ENCODE measurements around the gene PRELID2.

Gene PRELID2

DNA sequence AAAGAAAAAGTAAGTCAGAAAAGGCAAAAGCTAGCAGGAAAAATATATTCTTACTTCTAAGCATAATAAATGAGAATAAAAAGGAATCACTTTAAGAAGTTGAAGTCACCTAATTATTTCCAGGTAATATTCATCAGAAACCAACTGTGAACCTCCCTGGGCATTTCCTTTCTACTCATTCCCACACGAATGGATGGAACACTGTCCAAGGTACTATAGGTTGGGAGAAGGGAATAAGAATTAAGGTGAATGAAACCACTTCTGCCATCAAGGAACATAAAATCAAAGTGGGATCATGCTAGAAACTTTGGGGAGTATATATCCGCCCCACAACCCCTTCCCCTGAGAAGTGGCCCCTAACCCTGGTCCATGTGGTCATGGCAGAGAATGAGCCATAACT is 41.6 kb downstream of the PRELID2 start:
- DNase-seq (ENCODE audit: low read depth): no peak

- DNase-seq (ENCODE audit: low read depth): no peak
Measured at GRCh38 chr5:145792840-145793239, 42.3 kb downstream of the PRELID2 start.

GRCh38 chr5:145791866-145792265 is 43.3 kb downstream of the PRELID2 start:
- DNase-seq (ENCODE audit: low read depth): no peak

DNA sequence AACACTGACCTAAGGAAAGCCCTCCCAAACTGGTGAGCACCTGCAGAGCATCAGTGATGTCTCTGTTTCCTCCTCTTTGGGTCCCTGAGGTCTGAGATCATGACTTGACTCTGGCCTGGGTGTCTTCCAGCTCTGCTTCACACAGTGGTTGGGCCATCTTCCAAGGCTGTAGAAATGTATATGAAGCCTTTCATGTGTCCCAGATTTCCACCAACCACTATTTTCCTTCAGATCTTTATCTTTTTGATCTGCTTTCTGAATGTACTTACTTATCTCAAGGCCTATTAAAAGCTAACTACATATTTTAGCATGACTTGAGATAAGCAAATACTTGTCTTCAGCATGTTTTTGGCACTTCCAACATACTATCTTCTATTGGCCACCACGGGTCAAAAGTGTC is 47.1 kb downstream of the PRELID2 start:
- no peak for DNase-seq (ENCODE audit: low read depth)

- DNase-seq (ENCODE audit: low read depth): no peak
Measured at GRCh38 chr5:145787507-145787906, 47.6 kb downstream of the PRELID2 start.

- no peak for DNase-seq (ENCODE audit: low read depth)
Measured at GRCh38 chr5:145787001-145787400, 48.1 kb downstream of the PRELID2 start.

DNA sequence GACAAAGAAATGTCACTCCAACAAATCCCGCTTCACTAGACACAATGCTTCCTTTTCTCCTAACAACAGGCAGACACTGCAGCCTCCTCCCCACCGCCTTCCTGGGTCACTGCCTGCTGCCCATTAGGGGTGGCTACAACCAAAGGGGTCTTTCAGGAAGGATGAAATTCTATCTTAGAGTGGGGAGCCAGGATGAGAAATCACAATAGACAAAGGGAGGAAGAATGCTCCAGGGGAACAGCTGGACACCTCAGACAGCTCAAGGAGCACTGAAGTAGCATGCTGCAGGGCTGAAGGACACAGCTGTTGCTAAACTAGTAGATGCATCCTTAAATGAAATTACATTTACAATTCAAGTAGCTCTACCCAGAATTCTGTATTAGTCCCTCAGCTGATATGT is 54.2 kb downstream of the PRELID2 start:
- DNase-seq (ENCODE audit: low read depth): no peak

- DNase-seq (ENCODE audit: low read depth): no peak
Measured at GRCh38 chr5:145778144-145778900, 56.8 kb downstream of the PRELID2 start.

DNA sequence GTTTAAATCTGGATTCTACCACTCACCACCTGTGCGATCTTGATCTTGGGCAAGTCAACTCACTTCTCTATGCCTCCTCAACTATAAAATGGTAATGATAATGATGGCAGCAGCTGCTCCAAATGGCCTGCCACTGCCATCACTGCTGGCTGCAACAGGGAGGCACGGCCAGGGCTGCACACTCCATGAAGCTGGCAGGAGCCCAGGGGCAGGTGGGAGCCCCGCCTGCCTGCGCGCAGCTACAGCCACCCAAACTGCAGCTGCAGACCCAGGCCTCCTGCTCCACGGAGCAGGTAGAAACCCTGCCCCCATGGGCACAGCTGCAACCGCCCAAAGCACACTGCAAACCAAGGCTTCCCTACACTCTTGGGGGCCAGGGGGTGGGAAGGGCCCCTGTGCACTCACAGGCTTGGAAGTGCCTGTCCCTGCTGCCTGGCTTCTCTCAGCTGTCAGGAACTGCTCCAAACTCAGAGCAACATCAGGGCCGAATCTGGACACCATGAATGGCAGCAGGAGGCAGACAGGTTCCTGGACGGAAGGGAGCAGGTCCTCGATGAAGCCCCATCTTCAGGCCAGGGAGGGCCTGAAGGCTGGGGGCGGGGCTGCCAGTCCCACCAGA is 57.6 kb downstream of the PRELID2 start:
- DNase-seq (ENCODE audit: low read depth): no peak

GRCh38 chr5:145776886-145777285 is 58.3 kb downstream of the PRELID2 start:
- DNase-seq (ENCODE audit: low read depth): no peak

DNA sequence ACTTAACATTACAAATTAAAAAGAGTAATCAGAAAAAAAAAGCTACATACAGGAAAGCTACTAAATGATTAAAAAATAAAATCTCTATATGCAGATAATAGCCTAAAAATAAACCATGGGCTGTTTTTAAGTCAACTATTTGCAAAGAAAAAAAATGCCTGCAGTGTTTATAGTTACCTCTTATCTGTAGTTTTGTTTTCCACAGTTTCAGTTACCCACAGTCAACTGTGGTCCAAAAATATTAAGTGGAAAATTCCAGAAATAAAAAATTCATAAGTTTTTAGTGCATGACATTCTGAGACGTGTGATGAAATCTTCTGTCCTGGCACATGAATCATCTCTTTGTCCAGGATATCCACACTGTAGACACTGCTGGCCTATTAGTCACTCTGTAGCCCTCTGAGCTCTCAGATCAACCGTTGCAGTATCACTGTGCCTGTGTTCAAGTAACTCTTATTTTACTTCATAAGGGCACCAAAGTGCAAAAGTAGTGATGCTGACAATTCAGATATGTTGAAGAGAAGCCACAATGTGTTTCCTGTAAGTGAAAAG is 59.2 kb downstream of the PRELID2 start:
- no peak for DNase-seq (ENCODE audit: low read depth)

DNA sequence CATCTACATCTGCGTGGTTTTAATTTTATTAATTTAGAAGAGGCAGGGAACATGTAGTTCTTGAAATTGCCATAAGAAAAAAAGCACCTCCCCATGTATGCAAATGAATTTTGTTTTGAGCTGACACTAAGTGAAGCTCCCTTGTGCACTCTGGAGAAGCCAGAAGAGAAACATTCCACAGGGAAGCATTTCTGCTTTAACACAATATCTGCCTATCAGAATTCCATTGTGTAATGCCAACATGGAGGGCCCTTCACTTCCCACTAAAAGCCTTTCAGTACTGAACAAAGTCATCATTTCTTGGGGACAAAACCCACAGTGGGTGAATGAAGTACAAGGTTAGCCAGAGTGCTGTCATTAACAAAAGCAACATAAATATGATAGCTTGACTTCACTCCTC is 59.7 kb downstream of the PRELID2 start:
- no peak for DNase-seq (ENCODE audit: low read depth)

DNA sequence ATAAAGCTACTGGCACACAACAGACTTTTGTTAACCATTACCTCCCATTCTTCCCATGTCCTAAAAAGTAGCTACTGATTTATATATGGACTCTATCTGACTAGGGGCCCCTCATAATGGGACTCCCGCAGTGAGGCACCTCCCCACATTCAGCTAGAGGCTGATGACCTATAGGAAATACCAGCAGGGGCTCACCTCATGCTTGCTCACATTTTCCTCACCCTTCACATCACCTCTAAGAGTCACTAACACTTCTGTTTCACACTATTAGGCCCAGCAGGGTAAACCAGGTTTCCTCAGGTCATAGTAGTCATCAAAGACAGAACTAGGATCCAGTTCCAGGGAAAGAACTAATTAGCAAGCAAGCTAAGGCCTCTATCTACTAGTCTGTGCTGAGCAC is 60.7 kb downstream of the PRELID2 start:
- DNase-seq (ENCODE audit: low read depth): no peak

DNA sequence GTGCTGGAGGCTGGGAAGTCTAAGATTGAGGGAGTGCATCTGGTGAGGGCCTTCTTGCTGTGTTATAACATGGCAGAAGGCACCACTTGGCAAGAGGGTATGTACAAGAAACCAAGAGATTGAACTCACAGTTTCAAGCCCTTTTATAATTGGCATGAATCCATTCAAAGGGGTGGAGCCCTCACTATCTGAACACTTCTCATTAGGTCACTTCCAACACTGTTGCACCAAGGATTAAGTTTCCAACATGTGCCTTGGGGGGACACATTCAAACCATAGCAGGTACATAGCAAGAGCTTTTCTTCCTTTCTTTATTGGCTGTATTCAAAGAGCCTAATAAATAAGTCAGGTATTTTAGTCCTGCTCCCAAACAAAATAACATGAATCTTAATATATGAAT is 62.7 kb downstream of the PRELID2 start:
- DNase-seq (ENCODE audit: low read depth): no peak

DNA sequence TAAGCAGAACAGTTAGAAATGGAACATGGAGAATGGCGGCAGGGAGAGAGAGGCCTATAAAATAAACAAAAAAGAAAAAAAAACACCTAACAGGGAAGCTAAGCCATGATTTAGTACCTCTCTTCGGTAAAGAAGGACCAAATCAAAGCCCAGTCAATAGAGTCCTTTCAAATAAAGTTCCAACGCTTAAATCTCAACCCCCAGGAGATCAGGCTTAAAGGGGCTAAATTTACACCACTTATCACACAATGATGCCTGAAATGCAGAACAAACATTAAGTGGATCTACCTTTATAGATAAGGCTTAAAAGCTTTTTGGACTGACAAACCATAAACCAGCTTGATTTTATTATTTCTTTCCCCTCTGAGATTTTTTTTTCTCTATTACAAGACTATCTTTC is 66.3 kb downstream of the PRELID2 start:
- no peak for DNase-seq (ENCODE audit: low read depth)

- no peak for DNase-seq (ENCODE audit: low read depth)
Measured at GRCh38 chr5:145764325-145764724, 70.8 kb downstream of the PRELID2 start.

DNA sequence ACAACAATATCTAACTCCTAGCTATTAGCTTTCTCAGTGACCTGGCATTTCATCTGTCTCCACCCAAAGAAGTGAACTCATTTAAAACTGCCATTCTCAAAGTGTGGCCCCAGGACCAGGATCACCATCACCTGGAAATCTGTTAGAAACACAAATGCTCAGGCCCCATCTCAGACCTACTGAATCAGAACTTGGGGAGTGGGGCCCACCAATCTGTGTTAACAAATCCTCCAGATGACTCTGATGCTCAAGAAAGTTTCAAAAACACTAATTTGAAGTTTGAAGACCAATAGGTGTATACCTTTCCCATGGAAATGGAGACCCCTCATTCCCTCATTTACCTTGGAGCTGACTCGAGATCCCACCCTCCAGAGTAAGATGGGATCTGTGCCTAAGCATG is 72.3 kb downstream of the PRELID2 start:
- DNase-seq (ENCODE audit: low read depth): no peak

GRCh38 chr5:145761254-145761653 is 73.9 kb downstream of the PRELID2 start:
- no peak for DNase-seq (ENCODE audit: low read depth)

- no peak for DNase-seq (ENCODE audit: low read depth)
Measured at GRCh38 chr5:145760660-145761059, 74.5 kb downstream of the PRELID2 start.

DNA sequence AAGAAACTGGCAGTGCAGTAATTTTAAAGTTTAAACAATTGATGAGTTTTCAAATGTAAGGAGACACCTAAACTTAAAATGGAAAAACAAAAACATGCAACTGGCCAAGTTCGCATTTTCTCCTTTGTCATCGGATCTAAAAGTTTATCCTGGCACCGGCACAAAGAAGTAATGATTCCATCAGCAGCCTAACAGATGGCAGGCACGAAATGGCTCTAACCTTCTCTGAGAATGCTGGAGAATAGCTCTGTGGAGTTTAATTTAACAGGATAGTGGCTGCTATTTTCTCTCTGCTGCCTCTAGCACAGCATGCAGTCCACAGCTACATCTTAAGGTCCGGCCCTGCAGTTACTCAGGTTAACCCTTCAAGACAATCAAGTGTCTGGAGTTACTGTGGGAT is 82.2 kb downstream of the PRELID2 start:
- DNase-seq (ENCODE audit: low read depth): no peak

- DNase-seq (ENCODE audit: low read depth): no peak
Measured at GRCh38 chr5:145752534-145752933, 82.6 kb downstream of the PRELID2 start.

DNA sequence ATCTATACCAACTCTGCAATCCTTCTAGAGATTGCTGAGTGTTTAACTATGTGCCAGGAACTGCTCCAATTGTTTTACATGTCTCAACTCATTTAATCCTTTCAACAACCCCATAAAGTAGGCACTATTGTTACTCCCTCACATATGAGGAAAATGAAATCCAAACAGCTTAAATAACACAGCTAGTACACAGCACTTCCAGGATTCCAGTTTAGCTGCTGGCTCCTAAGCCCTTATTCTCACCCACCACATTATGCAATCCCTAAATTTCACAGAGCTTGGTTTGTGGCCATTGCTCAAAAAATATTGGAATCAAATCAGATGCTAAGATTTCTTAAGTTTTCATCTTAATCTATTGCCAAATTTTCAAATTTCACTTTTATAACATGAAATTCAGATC is 84.9 kb downstream of the PRELID2 start:
- no peak for DNase-seq (ENCODE audit: low read depth)

GRCh38 chr5:145743396-145744061 is 91.6 kb downstream of the PRELID2 start:
- DNase-seq (ENCODE audit: low read depth): no peak
